ENCODE results near the gene RNASET2. TPM values are rescaled to one million over a fixed set of nuclear protein-coding genes. Genes with fewer than 3 reads are reported as not detected.
"Not testable (repeated sequence)": the region's sequence is repeated elsewhere in the genome, so short reads cannot be mapped to it uniquely, and the experiment has no call there.

The RNASET2 gene
- total RNA-seq, 1 donor from 2014 or later = 22.0 TPM

GRCh38 chr6:166950443-166950821 is 5.9 kb downstream of the RNASET2 start:
- Histone ChIP-seq H3K79me2 (ENCODE audit: insufficient read depth, low read length) (no peaks in the 10 kb centered on the region), H2AFZ (ENCODE audit: low read depth, low read length) (no peak overlapping the region), H3K9me3 (ENCODE audit: insufficient read depth, low read depth, low read length) (no peaks in the 10 kb centered on the region), H3K4me3 (ENCODE audit: insufficient read depth, low read depth, low read length) (no peak overlapping the region), H4K20me1 (ENCODE audit: insufficient read depth, low read length) (no peaks in the 10 kb centered on the region), H3K27ac (ENCODE audit: low read depth, low read length) (no peak overlapping the region), H3K9ac (ENCODE audit: low read length) (no peak overlapping the region), H3K4me1 (ENCODE audit: insufficient read depth, low read length) (peaks cover 3% of the 10 kb centered on the region), H3K27me3 (ENCODE audit: insufficient read depth, low read length) (no peaks in the 10 kb centered on the region), H3K4me2 (ENCODE audit: low read length) (no peak overlapping the region), H3K36me3 (ENCODE audit: insufficient read depth, low read length) (no peaks in the 10 kb centered on the region)
- no peaks in the 10 kb centered on the region for H3K4me1 Mint-ChIP-seq (ENCODE audit: low read depth, unreplicated experiment)
- no peak for DNase-seq (ENCODE audit: low read depth)
- no peak overlapping the region for H3K4me3 Mint-ChIP-seq (ENCODE audit: unreplicated experiment)
- no peaks in the 10 kb centered on the region for H3K27me3 Mint-ChIP-seq (ENCODE audit: low read depth, unreplicated experiment)
- no peak overlapping the region for H3K27ac Mint-ChIP-seq (ENCODE audit: unreplicated experiment)
- no peak for TF ChIP-seq EZH2 (IDR thresholded peaks at IDR 0.05; ENCODE audit: insufficient read depth, low read length)
- TF ChIP-seq, protein P1, sequence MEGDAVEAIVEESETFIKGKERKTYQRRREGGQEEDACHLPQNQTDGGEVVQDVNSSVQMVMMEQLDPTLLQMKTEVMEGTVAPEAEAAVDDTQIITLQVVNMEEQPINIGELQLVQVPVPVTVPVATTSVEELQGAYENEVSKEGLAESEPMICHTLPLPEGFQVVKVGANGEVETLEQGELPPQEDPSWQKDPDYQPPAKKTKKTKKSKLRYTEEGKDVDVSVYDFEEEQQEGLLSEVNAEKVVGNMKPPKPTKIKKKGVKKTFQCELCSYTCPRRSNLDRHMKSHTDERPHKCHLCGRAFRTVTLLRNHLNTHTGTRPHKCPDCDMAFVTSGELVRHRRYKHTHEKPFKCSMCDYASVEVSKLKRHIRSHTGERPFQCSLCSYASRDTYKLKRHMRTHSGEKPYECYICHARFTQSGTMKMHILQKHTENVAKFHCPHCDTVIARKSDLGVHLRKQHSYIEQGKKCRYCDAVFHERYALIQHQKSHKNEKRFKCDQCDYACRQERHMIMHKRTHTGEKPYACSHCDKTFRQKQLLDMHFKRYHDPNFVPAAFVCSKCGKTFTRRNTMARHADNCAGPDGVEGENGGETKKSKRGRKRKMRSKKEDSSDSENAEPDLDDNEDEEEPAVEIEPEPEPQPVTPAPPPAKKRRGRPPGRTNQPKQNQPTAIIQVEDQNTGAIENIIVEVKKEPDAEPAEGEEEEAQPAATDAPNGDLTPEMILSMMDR (IDR thresholded peaks at IDR 0.05; ENCODE audit: insufficient read depth, low read depth, low read length) = no peak
- H3K9me3 Mint-ChIP-seq (ENCODE audit: unreplicated experiment) = peaks cover 2% of the 10 kb centered on the region
- no peak for FAIRE-seq
- peaks cover 8% of the 10 kb centered on the region for H3K36me3 Mint-ChIP-seq (ENCODE audit: low read depth, unreplicated experiment)

DNA sequence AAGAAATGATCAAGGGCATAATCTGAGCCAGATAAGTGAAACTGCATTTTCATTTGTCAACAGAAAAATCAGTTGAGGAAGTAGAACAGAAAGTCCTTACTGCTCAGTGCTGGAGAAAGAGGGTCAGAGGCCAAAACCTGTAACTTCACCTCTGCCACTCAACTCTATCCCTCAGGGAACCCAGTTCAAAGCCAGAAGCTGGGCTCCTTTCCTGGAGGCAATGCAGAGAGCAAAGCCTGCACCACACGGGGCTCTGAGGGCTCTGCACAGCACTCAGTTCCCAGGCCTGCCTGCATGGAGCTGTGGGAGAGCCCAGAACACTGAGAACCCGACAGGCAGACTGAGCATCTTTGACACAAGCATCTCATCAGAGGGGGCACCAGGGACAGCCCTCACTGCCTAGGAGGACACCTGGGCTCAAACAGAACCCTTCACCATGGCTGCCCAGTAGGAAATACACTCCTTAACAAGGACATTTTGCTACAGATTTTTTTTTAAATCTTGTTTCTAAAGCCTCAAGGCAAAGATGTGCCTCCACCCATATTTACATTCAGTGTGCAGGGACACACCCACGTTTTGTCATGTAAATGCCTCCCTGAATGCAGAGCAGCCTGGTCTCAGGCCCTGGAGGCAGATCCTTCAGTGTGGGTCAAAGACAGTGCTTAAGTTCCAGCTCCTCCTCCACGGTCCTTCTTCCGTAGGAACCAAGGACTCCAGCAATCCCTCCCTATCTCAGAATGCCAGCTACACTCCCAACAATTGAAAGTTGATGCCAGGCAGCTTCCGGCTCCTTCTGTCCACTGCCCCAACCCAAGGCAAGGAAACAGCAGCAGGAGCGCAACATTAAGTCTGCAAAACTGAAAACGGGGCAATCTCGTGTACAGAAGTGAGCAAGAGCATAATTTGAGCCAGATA is 6.6 kb downstream of the RNASET2 start:
- Mint-ChIP-seq H3K27me3 (ENCODE audit: low read depth, unreplicated experiment) (no peaks in the 10 kb centered on the region), H3K36me3 (ENCODE audit: low read depth, unreplicated experiment) (peaks cover 11% of the 10 kb centered on the region), H3K27ac (ENCODE audit: unreplicated experiment) (no peak overlapping the region), H3K4me3 (ENCODE audit: unreplicated experiment) (no peak overlapping the region), H3K9me3 (ENCODE audit: unreplicated experiment) (peaks cover 2% of the 10 kb centered on the region), H3K4me1 (ENCODE audit: low read depth, unreplicated experiment) (no peaks in the 10 kb centered on the region)
- H3K9ac ChIP-seq (ENCODE audit: low read length) = no peak overlapping the region
- DNase-seq (ENCODE audit: low read depth) (no peak), FAIRE-seq (no peak)
- no peaks in the 10 kb centered on the region for H3K27me3 ChIP-seq (ENCODE audit: insufficient read depth, low read length)
- H3K4me3 ChIP-seq (ENCODE audit: insufficient read depth, low read depth, low read length) = no peak overlapping the region
- no peaks in the 10 kb centered on the region for H3K79me2 ChIP-seq (ENCODE audit: insufficient read depth, low read length)
- H3K4me2 ChIP-seq (ENCODE audit: low read length) = no peak overlapping the region
- no peaks in the 10 kb centered on the region for H3K4me1 ChIP-seq (ENCODE audit: insufficient read depth, low read length)
- H3K36me3 ChIP-seq (ENCODE audit: insufficient read depth, low read length) = no peaks in the 10 kb centered on the region
- H2AFZ ChIP-seq (ENCODE audit: low read depth, low read length) = no peak overlapping the region
- TF ChIP-seq, protein P1 (IDR thresholded peaks at IDR 0.05; ENCODE audit: insufficient read depth, low read depth, low read length) = no peak
- no peak for TF ChIP-seq EZH2 (IDR thresholded peaks at IDR 0.05; ENCODE audit: insufficient read depth, low read length)
- no peak overlapping the region for H3K27ac ChIP-seq (ENCODE audit: low read depth, low read length)
- no peaks in the 10 kb centered on the region for H4K20me1 ChIP-seq (ENCODE audit: insufficient read depth, low read length)
- no peaks in the 10 kb centered on the region for H3K9me3 ChIP-seq (ENCODE audit: insufficient read depth, low read depth, low read length)

GRCh38 chr6:166948724-166949123 is 7.6 kb downstream of the RNASET2 start:
- H3K27me3 Mint-ChIP-seq (ENCODE audit: low read depth, unreplicated experiment); H2AFZ ChIP-seq (ENCODE audit: low read depth, low read length); H3K9me3 ChIP-seq (ENCODE audit: insufficient read depth, low read depth, low read length); H3K4me1 ChIP-seq (ENCODE audit: insufficient read depth, low read length); H4K20me1 ChIP-seq (ENCODE audit: insufficient read depth, low read length); H3K4me1 Mint-ChIP-seq (ENCODE audit: low read depth, unreplicated experiment); H3K4me2 ChIP-seq (ENCODE audit: low read length); FAIRE-seq; H3K36me3 ChIP-seq (ENCODE audit: insufficient read depth, low read length); H3K4me3 ChIP-seq (ENCODE audit: insufficient read depth, low read depth, low read length); H3K27ac Mint-ChIP-seq (ENCODE audit: unreplicated experiment); H3K4me3 Mint-ChIP-seq (ENCODE audit: unreplicated experiment); H3K27me3 ChIP-seq (ENCODE audit: insufficient read depth, low read length); H3K9ac ChIP-seq (ENCODE audit: low read length); H3K27ac ChIP-seq (ENCODE audit: low read depth, low read length); H3K9me3 Mint-ChIP-seq (ENCODE audit: unreplicated experiment); DNase-seq (ENCODE audit: low read depth); H3K79me2 ChIP-seq (ENCODE audit: insufficient read depth, low read length): not testable (repeated sequence)
- peaks cover 11% of the 10 kb centered on the region for H3K36me3 Mint-ChIP-seq (ENCODE audit: low read depth, unreplicated experiment)

Data from astrocyte (in vitro differentiated cells and primary cell).